GM12878 (cell line): ENCODE data around the gene HYAL1. TPM values are rescaled to one million over a fixed set of nuclear protein-coding genes. Genes with fewer than 3 reads are reported as not detected.

Experiments
- CEBPZ ChIP-seq: fragments of 150-350 bp; IDR thresholded peaks from 2 replicates; pipeline ENCODE4 v1.6.1; 2016; ENCODE audit warnings: low read depth, low read length
- FOS ChIP-seq: IDR thresholded peaks from 3 replicates; pipeline ENCODE4 v1.6.1; 2011; ENCODE audit warnings: borderline replicate concordance; ENCODE audit not compliant: insufficient read length; ENCODE audit errors: extremely low read depth
- MXI1 ChIP-seq: fragments of 150-350 bp; IDR thresholded peaks from 2 replicates; pipeline ENCODE4 v1.6.1; 2011; ENCODE audit warnings: low read depth, mild to moderate bottlenecking, inconsistent platforms, low read length, improper control_type of control experiment
- PRDM15 ChIP-seq: fragments of 450-650 bp; formaldehyde crosslinking; IDR thresholded peaks from 2 replicates; pipeline ENCODE4 v1.4.0; 2020; ENCODE audit warnings: mild to moderate bottlenecking, moderate library complexity
- REST ChIP-seq: IDR thresholded peaks from 2 replicates; pipeline ENCODE4 v1.6.1; 2012; ENCODE audit warnings: mild to moderate bottlenecking, low read depth, low read length
- SKIL ChIP-seq: fragments of 450-650 bp; IDR thresholded peaks from 2 replicates; pipeline ENCODE4 v1.6.1; 2017; ENCODE audit warnings: mild to moderate bottlenecking, low read depth, inconsistent platforms; ENCODE audit not compliant: poor library complexity, severe bottlenecking
- YBX1 ChIP-seq: fragments of 450-650 bp; IDR thresholded peaks from 2 replicates; pipeline ENCODE4 v1.6.1; 2016; ENCODE audit warnings: antibody characterized with exemption
- ZNF384 ChIP-seq: IDR thresholded peaks from 2 replicates; pipeline ENCODE4 v1.6.1; 2012; ENCODE audit warnings: low read depth, mild to moderate bottlenecking, low read length, improper control_type of control experiment, borderline replicate concordance
- polyA plus RNA-seq, 11 experiments: library from polyadenylated mRNA; depleted of rRNA in 4 of 11; unstranded in 6 of 11; stranded (reverse) in 5 of 11; fragments of >200 nt; fragmentation: Nextera tagmentation in 4 of 11; fragmentation: Illumina TruSeq in 1 of 11; extraction: Ambion mirVana in 4 of 11; extraction: Trizol in 1 of 11; gene quantifications; 1 replicate in 1 of 11; 2 replicates in 10 of 11; pipeline versions ENCODE4 v1.2.1 to v1.2.3, GENCODE V29; 2011 to 2016; ENCODE audit warnings: inconsistent platforms in 2 of 11, missing spikeins in 2 of 11, low read depth in 1 of 11
- total RNA-seq, 4 experiments: library from RNA; depleted of rRNA in 3 of 4; stranded (reverse); fragments of >200 nt in 3 of 4; fragmentation: Illumina TruSeq in 1 of 4; extraction: Trizol in 1 of 4; gene quantifications; 2 replicates each; pipeline versions ENCODE4 v1.2.1 to v1.2.3, GENCODE V29; 2013 to 2021
- TF ChIP-seq, protein P1 (sequence below): fragments of 450-650 bp; IDR thresholded peaks from 2 replicates; pipeline ENCODE4 v1.6.1; 2017; ENCODE audit warnings: low read depth, mild to moderate bottlenecking, moderate library complexity

The HYAL1 gene
- total and polyA plus RNA-seq, 10 of the 15 experiments (the other 5 are each of a cell fraction or from before 2014, with no cell fraction given) = 0.04 to 0.55 (median 0.18) TPM; not detected in 2

DNA sequence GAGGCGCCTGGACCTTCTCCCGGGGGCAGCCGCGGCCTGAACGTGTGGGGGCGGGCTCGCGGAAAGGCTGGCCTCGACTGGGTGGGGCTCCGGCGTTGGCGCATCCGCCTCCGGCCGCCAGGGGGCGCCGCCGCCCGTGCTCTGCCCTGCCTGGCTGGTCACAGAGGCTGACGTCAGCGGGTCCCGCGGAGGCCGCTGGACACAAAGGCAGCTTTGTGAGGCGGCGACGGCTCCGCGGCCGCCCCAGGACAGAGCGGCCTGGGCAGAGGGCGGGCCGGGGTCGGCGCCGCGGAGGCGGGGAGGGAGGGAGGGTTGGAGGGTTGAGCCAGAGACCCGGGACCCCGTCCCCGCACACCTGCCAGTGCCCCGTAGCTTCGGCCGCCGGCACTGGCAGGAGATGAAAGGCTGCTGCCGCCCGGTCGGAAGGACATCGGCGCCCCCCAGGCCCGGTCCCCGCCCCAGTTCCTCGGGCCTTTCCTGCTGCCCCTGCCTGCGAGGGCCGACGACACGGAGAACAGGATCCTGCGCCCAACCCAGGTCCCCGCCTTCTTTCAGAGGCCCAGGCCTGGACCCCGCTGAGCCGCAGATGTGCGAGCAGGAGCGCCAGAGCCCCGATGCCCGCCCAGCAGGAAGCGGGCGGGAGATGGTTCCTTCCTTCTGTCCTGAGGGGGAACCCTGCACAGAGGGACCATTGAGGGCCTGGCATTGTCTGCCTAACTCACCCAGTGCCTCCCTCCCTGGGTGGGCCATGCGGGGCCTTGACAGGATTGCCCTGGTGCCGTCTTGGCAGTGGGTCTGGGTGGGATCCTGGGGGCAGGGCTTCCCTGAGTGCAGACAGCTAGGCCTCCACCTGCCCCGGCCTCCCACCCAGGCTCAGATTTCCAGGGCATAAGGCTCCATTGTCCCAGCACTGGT is 43.1 kb downstream of the HYAL1 start (continued):
- TF ChIP-seq PRDM15 (no peak), YBX1 (no peak), MXI1 (peak; percentile 56; the same call in 1 of the 2 replicates), SKIL (no peak), REST (no peak), ZNF384 (no peak), CEBPZ (no peak), FOS (no peak)
- TF ChIP-seq, protein P1, sequence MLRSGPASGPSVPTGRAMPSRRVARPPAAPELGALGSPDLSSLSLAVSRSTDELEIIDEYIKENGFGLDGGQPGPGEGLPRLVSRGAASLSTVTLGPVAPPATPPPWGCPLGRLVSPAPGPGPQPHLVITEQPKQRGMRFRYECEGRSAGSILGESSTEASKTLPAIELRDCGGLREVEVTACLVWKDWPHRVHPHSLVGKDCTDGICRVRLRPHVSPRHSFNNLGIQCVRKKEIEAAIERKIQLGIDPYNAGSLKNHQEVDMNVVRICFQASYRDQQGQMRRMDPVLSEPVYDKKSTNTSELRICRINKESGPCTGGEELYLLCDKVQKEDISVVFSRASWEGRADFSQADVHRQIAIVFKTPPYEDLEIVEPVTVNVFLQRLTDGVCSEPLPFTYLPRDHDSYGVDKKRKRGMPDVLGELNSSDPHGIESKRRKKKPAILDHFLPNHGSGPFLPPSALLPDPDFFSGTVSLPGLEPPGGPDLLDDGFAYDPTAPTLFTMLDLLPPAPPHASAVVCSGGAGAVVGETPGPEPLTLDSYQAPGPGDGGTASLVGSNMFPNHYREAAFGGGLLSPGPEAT = no peak
